ENCODE data around the gene PASK.

- no peak for TF ChIP-seq POLR2AphosphoS5 (IDR thresholded peaks at IDR 0.05; ENCODE audit: borderline replicate concordance, low read depth, low read length)
- no peak for TF ChIP-seq EZH2 (IDR thresholded peaks at IDR 0.05)
- TF ChIP-seq FOXP2 (optimal IDR thresholded peaks at IDR 0.05; ENCODE audit: control extremely low read depth, extremely low read length, insufficient read depth): no peak
These were observed 31.2 kb upstream of the PASK start for GRCh38 chr2:241180495-241180894.
